ENCODE results near the gene AKAP13.

AKAP13 gene

DNA sequence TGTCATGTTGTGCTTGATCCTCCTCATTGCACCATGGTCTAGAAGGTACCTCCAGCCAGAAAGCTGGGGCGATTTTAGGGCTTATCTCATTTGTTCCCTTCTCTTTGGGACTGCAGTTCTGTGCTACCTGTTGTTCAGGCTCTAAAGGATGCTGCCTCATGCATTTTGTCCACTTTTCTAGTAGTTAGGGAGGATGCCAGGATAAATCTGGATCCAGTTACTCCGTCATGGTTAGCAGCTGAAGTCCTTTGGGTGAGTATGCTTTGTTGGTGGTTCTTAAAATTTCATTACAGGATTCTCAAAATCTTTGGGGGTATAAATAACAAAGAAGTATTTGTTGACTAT lies 8.9 kb downstream of the AKAP13 start:
- no peak for DNase-seq

DNA sequence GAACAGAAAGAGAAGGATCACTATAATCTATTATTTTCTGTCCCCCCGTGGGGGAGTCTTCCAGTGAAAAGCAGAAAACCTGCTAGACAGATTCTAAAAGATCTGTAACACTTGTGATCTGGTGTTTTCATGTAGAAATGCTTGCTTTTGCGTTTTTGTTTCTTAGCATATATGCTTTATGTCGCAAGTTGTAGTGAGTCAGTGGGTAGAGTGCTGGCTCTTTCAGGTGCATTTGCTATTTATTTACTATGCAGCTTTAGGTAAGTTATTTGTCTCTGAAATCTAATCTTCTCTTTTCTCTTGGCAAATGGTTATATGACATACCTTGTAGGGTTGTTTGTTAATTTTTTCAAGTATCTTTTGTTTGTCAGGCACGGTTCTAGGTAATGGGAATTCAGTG lies 9.4 kb downstream of the AKAP13 start:
- no peak for DNase-seq

DNA sequence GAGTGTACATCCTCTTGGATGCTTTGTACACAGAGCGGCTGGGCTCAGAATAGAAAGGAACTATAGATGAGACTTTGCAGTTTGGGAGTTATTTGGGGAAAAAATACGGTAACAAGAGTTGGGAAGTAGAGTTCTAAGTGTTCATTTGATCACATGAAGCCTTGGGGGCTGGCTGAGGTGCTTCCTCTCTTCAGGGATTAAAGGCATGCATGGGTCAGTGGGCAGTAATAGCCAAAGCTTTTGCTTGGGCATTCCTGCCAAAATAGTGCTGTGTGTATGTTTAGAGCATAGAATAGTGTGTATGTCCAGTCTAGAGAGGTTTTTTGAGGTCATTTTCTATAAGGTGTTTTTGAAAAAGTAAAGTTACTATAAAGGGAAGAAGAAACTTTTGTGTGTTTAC lies 12.8 kb downstream of the AKAP13 start:
- no peak for DNase-seq

DNA sequence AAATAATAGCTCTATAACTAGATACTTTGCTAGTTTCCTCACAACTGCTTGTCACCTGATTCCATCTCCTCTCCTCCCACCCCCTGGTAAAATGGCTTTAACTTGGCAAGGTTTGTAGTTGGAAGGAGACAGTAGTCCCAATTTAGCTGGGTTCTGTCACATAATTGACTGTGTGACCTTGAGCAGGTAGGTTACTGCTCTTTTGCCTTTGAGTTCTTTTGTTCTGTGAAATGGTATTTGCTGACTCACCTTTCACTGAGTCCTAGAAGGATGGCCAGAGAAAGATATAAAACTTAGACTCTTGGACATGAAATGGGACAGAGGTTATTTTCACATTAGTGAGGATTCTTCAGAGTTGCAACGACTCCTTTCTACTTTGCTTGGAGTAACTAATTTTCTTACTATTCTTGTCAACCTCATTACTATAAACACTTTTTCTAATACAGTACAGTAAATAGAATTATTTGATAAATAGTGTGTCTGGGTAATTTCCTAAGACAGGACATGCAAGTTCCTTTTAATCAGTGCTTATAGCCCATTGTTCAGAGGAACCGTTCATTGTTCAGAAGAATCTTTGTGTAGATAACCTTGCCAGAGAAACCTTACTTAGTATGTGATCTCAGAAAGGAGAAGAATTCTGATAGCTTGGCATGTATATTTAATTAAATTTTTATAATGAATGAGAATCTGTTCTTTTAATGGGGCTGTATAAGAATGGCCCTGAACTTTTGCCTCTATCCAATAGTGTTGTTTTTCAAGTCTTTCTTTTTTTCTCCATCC lies 14.3 kb downstream of the AKAP13 start:
- no peak for DNase-seq

DNA sequence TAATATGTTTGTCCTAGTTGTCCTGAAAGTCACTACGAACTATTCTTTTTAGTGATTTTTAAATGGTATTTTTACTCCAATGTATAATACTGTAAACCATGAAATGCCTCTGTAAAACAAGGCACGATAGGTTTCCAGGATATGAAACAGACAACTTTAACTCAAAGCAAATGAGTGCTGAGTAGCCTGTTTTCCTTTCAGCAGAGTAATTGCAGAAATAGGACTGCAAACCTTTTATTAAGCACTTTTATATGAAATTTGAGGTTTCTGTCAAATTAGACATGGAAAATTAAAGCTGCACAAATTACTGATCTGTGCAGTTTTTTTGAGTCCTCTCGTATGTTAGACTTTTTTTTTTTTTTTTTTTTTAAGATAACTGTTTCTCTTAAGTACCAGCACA lies 16.2 kb downstream of the AKAP13 start:
- DNase-seq, result no peak

DNA sequence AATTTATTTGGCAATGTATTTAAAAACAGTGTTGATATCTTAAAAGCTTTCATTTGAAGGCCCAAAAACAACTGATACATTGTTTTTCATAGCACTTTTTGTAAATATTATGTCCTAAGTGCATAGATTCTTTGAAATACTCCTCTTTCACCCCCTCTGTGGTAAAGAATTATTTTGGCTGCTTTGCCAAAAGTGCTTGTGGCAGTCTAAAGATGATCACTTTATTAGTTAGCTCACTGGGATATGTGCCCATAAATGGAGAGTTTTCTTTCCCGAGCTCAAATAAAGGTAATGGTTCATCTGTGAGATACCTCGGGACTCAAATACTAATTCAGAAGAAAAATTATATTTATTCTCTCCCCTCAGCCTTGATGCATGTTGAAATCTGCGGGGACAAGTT lies 16.7 kb downstream of the AKAP13 start:
- DNase-seq, result no peak

DNA sequence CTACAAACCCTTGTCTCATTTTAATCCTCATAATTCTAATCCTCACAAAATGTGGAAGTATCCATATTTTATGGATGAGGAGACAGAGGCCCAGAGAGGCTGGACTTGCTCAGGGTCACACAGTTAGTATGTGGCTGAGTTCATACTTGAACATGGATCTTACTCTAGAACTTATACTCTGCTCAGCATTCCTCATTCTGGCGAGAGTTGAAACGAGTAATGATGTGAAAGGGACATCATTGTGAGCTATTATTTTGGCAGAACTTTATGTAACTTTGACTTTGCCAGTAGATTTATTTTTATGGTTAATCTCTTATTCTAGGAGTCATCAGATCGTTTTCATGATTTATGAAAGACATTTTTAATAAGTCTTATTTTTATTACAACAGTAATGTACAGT lies 17.5 kb downstream of the AKAP13 start:
- no peak for DNase-seq

DNA sequence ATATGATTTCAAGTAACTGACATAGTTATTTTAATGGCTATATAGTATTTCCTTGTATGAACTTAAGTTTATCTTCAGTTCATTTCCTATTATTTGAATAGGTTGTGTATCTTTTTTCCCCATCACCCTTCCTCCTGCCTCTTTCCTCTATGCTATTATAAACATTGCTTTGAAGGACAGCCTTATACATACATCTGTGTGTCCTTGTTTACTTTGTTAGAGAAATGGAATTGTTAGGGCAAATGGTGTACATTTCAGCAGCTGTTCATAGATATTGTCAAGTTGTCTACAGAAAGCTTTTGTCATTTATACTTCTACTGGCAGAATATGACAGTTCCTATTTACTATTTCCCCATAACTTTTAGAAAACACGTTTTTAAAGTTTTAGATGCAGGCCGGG lies 18.4 kb downstream of the AKAP13 start:
- DNase-seq, result no peak

DNA sequence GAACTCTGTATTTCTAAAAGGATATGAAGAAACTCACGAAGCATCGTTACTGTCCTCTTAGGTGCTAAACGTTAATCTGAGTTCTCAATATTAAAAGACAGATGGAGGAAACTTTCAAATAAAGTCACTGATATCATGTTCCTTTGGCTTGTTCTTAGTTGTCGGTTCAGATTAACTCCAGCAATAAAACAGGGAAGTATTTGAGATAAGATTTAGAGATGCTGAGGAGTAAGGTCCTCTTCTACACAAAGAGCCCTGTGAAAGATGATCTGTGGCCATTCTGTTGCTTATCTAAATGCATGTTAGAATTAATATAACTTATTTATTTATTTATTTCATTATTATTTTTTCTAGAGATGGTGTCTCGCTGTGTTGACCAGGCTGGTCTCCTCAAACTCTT lies 19.2 kb downstream of the AKAP13 start:
- DNase-seq, result no peak

DNA sequence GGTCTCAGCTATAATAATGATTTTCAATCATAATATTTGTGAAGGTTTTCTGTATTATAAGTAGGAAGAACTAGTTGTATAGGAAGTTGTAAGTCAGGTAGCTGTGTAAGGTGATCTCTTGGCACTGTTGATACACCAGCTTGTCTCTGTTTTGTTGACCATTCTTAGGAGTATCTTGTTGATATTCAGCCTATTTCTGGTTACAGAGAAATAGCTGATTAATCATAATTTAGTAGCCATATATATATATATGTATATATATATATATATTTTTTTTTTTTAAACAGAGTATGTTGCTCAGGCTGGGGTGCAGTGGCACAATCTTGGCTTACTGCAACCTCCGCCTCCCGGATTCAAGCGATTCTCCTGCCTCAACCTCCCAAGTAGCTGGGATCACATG lies 20.2 kb downstream of the AKAP13 start:
- DNase-seq, result no peak

DNA sequence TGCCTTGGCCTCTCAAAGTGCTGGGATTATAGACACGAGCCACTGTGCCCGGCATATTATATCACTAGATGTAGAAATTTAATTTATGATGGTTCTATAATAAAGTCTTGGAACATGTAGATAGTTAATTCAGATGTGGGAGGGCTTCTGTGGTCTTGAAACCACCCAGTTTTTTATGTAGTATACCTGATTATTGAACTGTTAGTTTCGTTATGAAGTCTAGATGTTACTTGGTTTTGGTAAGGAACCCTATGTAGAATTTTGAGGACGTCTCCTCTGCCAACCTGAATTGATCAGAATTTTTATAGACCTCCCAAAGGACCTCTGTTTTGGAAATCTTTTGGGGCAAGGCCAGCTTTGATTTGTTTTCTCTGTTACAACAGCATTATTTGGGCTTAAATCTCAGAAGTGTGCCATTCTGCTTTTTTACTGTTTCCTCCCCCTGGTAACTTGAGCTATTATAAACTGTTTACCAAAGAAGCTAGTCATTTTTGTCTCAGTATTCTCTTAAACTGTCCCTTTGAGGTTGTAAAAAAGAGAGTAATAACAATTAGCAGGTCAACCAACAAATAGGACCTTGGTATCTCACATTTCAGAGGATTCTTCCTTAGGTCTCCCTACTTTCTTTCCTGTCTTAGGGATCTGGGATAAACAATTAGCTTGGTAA lies 20.8 kb downstream of the AKAP13 start:
- DNase-seq, result no peak

DNA sequence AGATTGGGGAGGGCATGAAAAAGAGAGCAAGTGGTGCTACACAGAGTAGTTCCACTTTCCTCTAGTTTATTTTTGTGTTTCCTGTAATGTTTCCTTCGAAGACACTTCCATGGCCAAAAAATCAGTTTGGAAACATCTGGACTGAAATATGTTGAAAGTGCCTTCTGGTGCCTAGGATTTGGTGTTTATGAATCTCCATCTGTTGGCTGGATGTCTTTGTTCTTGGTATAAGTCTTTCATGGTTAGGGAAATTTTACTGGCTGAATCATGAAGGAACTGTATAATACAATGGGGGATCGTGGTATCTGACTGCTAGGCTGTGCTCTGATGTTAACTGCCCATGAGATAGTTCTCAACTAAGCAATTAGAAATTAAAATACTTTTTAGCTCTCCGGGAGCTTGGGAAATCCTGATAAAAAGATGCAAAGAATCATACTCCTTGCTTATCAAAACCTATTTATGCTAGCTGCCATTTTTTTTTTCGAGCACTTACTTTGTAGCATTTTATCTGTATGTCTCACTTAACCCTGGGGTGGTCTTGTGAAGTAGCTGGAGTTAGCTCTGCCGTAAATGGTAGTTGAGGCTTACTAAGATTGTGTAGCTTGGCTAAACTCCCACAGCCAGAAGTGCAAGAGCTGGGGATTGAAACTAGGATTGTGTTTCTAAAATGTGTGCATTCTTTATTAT lies 21.9 kb downstream of the AKAP13 start:
- no peak for DNase-seq

DNA sequence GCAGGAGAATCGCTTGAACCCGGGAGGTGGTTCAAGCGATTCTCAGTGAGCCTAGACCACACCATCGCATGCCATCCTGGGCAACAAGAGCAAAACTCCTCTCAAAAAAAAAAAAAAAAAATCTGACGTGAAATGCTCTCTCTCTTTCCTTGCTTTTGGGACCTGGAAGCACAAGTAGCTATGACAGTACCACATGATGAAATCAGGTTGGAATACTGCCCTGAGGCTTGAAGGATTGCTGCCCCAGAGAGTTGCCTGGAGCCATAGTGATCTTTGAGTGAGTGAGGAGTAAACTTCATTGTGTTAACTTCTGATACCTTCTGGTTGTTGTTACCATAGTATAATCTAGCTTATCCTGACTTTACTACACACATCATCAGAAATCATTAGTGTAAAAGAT lies 23.3 kb downstream of the AKAP13 start:
- no peak for DNase-seq

DNA sequence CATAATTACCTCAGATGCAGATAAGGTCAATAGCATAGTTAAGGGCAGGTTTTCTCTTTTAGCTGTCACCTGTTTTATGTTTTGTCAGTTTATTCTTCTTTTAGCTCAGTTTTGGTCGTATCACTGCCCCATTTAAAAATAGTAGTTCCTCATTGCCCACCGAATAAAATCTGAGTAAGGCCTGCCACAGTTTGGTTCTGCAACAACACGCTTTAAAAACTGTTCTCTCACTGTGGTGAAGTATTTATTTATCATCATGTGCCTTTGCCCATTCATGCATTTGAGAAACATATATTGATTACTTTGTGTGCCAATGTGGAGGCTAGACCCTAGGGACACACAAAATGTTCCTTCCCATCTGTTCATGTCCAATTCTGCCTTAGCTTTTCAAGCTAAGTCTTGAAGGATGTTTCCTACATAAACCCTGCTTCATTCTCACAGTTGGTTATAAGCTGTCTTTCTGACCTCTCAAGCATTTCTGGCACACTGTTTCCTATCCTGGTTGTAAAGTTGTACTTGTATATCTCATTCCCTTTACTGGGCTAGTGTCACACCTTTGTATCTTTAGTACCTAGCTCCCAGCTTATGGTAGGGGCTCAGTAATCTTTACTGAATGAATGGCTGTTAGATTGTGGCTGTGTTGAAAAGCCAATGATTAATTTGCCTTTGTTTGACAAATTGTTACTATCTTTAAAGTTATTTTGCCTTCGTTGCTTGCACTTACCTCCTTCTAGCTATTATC lies 23.9 kb downstream of the AKAP13 start:
- DNase-seq, result no peak

DNA sequence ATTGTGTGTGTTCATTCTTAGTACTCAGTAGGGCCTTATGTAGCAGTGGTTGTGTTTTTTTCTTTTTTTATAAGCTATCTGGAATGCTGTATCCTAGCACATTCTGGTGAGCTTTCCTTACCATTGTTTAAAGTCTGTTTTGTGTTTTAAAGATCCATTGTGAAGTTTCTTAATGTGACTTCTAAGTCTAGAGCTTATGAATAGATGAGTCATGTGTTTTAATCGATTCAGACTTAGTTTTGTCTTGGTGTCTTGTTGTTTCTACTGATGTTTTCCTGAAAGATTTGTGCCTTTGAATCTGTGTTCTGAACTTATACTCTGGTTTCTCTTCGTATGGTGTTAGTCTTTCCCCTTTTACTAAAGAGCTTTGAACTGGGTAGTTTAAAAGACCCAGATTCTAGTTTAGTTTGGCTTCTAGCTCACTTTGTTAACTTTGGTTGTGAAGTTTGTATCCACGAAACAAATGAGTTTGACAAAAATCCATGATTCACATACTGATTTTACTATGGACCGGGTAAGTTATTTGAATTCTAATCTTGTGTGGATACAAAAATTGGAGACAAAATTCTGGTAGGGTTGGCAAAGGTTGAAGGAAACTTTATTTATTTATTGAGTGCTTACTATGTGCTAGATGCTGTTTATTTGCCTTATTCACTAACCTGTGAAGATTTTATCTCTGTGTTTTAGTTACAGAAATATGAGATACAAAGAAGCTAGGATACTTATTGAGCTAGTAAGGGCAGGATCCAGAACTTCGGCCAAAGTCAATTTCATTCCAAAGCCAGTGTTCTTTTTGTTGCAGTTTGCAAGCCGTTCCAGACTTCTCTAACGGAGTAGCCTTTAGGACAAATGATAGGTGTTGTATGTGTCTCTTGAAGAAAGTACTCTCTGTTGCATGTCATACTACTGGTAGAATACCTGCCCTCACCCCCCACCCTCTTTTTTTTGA lies 24.8 kb downstream of the AKAP13 start:
- no peak for DNase-seq

DNA sequence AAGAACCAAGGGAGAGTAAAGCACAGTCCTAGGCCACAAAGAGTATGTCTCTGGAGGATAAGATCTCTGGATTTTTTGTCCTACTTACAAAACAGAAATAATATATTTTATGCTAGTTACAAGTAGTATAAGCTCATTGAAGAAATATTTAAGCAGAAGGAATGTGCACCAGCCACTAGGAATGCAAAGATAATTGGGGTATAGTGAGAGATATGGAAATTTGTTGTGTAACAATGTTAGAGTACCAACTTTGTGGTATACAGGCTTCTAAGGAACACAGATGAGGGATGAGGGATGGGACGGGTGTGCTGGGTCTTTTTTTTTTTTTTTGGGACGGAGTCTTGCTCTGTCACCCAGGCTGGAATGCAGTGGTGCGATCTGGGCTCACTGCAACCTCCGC lies 26.5 kb downstream of the AKAP13 start:
- no peak for DNase-seq

DNA sequence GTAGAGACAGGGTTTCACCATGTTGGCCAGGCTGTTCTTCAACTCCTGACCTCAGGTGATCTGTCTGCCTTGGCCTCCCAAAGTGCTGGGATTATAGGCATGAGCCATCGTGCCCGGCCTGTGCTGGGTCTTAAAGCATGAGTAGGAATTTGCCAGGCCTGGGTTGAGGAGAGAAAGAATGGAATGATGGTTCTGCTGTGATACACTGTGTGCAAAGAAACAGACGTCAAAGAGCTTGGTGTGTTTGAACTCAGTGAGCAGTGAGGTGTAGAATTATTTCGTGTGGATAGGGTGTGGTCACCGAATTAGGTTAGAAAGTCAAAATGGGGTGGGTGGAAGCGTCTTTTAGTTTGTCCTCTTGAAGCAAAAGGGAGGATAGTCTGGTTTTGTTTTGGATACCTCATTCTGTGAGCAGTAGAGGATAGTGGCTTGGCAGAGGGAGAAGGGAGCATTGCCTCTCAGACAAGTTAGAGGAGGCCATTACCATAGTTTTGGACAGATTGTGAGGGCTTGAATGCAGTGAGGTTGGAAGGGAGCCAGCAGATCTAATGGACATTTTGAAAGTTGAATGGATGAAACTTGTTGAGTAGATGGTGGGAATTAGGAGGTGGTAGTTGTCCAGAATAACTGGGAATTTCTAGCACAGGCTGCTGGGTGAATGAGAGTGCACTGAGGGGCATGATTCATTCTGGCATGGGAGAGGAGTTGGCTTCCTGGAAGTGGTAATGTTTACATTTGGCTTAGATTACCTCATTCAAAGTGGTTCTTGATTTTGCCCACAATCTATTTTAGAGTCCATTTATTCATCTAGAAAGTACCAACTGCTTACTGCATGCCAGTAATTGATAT lies 27.2 kb downstream of the AKAP13 start:
- DNase-seq, result peak; percentile 48

DNA sequence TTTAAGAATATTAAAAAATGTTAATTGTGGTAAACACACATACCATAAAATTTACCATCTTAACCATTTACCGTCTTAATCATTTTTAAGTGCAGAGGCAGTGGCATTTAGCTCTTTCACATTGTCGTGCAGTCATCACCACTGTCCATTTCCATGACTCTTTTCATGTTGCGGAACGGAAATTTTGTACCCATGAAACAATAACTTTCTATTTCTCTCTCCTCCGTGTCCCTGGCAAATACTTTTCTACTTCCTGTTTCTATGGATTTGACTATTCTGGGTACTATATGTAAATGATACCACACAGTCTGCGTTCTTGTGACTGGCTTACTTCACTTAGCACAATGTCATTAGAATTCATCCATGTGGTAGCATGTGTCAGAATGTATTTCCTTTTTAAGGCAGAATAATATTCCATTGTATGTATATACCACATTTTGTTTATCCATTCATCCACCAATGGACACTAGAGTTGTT lies 27.9 kb downstream of the AKAP13 start:
- DNase-seq, result peak; percentile 50

DNA sequence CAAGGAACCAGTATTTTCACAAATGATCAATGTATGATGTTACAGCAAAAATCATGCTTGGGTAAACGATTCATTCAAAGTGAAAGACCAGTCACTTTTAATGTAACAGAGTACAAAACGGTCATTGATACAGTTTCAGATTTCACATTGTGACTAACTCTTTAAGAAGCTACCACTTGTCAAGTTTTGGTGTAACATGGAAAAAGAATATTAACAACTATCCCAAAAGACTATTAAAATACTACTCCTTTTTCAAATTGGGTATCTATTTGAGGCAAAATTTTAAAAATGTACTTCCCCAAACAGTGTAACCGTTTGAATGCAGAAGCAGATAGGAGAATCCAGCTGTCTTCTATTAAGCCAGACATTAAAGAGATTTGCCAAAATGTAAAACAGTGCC lies 31.7 kb downstream of the AKAP13 start:
- no peak for DNase-seq

DNA sequence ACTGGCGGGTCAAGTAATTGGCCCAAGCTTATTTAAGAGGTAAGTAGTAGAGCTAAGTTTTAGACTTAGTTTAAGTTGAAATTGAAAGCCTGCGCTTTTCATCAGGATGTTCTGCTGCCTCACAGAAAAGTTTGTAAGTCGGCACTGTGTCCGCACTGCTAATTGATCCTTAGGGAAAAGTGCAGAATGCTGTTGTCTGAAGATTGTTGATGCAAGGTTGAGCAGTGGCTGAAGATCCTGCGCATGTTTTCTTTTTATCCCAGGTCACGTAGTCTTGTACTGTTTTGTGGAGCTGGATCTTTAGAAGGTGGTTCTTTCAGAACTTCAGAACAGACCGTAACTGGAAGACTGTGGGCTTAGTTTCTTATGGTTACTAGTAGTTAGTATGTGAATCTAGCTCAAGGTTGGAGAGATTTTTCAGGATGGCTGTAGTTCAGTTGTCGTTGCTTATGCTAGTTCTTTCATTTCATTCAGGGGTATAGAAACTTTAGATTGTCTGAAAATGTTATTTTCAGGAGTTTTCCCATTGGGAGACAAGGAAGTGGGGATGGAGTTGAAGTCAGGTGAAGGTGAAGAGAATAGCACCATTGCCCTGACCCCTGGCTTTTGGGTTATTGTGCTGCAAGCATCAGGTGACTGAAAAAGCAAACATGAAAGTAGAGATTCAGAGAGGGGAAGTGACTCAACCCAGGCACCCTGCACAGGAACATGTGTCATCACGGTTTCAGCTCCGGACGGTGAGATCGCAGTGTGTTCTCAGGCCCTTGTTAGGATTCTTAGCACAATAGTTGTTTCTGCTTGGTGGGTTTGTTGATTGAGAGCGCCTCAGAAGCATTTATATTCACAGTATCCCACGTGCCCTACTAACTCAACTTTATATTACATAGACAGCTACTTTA lies 32.8 kb downstream of the AKAP13 start:
- DNase-seq, result peak; percentile 84

Measured in activated CD4-positive, alpha-beta T cell treated with anti-CD3 and anti-CD28 coated beads for 48 hours (primary cell).